KG1 (cell line): ENCODE results near the gene SLC23A1.
"Not testable (repeated sequence)": the region's sequence is repeated elsewhere in the genome, so short reads cannot be mapped to it uniquely, and the experiment has no call there.

ENCODE experiments used
- DNase-seq: peaks from one replicate; lab custom pipeline; 2025; lab: John Stamatoyannopoulos, UW

The SLC23A1 gene

DNA sequence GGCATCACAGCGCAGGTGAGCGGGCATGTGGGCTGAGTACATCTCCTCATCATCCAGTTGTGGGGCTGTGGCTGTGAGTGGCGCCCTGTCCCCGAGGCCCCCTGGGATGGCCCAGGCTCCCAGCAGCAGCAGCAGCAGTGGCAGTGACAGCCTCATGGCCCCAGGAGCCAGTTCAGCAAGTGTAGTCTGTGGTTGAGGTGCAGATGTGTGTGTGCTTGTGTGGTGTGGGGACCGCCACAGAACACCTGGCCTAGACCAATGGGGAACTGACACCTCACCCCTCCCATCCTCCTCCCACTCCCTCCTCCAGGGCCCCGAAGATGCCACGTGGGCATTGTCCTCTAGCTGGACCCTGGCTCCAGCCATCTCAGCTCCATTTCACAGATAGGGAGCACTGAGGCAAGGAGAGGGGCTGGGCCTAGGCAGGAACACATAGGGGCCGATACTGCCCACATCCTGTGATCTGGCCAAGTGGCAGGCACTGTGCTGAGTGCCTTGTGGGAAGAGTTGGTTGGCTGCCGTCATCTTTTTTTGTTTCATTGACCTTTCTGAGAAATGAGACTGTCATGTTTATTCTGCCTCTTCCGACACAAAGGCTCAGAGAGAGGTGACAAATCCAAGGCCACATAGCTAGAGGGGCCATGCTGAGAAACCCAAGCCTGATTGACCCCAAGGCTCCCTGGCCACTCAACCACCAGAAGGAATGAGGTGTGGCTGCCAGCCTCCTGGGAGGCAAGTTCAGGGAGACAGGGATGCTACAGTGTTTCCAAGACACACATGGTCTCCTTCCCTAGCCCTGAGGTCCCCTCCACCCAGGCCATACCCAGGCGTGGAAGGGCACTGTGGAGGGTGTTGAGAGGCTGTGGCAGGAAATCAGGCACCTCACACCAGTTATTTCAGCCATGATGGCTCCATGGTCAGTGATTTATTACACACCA, 6.9 kb upstream of the SLC23A1 start, which contains the start of gene MZB1:
TSS of gene MZB1 (minus strand) at position 213 of the 938 bp plus-strand sequence. CDS start at position 156, 57 bp downstream.
- no peak for DNase-seq

DNA sequence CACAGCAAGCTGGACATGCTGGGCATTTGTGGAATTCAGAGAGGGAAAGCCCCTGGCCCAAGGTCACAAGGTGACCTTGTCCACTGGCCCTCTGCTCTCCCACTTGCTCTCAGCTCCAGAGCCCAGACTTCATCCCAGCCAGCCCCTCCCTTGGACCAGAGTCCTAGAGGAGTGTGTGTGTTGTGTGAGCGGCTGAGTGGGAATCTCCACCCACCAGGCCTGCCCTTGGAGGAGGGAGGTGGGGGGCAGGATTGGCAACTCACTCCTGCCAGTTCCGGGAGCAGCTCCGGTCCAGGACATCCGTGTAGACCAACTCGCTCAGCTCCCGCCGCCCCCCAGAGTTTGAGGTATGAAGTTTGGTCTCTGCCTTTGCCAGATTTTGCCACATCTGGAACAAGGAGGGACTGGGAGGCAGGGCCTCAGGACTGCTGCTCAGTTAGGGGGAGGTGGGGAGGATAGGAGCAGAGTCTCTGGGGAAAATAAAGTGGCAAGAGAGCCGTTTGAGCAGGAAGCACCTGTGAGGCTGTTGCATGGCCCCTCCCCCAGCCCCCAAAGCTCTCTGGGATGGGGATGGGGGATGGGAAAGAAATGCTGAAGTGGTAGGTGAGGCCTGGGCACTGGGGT, 5.2 kb upstream of the SLC23A1 start:
- DNase-seq = no peak

DNA sequence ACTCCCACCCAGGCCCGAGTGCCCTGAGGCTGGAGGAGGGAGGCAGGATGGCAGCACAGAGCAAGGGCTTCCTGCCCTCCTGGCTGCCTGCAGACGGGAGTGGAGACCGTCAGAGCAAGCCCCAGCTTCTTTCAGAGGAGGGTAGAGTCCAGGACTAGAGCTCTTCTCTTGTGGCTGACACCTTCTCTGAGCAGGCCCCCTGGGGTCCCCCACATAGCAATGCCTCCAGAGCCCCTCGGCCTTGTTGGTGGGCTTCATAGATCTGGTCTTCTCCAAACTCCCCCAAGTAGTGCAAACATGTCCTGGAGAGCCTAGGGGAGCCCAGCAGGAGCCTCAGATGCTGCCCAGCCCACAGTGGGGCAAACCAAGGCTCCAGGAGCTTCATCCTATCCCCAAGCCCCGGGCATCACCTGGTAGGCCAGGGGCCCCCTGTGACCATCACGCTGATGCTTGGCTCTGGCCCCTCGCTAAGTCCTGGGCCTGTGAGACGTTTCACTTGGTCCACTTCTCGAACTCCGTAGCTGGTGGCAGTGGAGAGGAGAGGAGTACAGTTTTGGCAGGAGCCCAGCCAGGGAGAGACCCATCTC, 4.6 kb upstream of the SLC23A1 start:
- no peak for DNase-seq

- DNase-seq = not testable (repeated sequence)
Measured at GRCh38 chr5:139386956-139387355, 3.9 kb upstream of the SLC23A1 start.

DNA sequence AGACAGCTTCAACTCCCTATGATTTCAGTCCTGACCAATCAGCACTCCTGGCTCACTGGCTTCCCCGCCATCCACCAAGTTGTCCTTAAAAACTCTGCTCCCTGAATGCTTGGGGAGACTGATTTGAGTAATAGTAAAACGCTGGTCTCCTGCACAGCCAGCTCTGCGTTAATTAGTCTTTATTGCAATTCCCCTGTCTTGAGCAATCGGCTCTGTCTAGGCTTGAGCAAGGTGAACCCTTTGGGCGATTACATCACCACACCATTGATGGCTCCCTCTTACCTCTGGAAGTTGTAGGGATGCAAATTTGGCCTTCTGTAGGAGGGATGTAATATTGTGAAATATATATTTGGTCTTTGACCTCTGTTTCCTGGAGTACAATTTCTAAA, 2.9 kb upstream of the SLC23A1 start:
- DNase-seq = no peak

- DNase-seq = no peak
Measured at GRCh38 chr5:139385061-139386049, 2.3 kb upstream of the SLC23A1 start.

- no peak for DNase-seq
Measured at GRCh38 chr5:139384591-139385051, 1.5 kb upstream of the SLC23A1 start.

- DNase-seq = no peak
Measured at GRCh38 chr5:139383993-139384590, 995 bp upstream of the SLC23A1 start.

- no peak for DNase-seq
Measured at GRCh38 chr5:139382807-139383206, 290 bp downstream of the SLC23A1 start.

DNA sequence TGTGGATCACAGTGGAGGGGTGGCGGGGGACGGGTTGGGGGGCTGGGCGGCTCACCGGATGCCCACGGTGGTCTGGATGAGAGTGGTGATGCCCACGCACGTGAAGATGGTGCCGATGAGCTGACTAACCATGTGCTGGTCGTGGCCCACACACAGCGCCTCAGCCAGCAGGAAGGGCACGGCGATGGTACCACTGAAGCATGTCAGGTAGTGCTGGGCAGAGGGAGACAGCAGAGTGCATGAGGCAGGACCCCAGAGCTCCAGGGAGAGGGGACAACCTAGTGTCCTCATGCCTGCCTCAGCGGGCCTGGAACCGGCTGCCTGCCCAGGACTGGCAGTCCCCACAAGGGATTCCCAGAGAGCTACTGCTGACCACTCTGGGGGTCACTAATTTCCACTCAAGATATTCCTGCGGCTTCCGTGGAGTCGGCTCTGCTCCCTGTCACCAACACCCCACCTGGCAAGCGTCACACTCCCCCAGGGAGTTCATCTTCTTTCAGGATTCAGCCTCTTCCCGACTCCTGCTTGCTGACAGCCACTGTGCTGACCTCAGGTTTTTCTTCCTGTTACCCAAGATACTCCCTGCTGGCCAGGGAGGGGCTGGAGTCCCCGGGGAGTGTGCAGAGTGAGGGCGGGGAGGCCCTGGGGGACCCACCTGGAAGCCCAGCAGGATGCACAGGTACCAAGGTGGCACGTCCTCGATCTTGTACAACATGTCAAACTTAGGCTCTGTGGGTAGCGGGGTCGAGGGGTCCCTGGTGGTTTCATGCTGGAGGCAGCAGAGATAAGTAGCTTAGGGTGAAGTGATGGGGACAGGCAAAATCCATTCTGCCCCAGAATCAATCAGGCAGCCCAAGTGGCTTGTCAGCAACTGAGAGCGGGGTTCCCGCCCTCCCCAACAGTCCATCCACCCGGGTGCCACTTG, 998 bp downstream of the SLC23A1 start:
- no peak for DNase-seq

GRCh38 chr5:139379626-139380449, 3.3 kb downstream of the SLC23A1 start:
- DNase-seq = no peak

GRCh38 chr5:139378941-139379361, 4.1 kb downstream of the SLC23A1 start:
- DNase-seq = no peak

DNA sequence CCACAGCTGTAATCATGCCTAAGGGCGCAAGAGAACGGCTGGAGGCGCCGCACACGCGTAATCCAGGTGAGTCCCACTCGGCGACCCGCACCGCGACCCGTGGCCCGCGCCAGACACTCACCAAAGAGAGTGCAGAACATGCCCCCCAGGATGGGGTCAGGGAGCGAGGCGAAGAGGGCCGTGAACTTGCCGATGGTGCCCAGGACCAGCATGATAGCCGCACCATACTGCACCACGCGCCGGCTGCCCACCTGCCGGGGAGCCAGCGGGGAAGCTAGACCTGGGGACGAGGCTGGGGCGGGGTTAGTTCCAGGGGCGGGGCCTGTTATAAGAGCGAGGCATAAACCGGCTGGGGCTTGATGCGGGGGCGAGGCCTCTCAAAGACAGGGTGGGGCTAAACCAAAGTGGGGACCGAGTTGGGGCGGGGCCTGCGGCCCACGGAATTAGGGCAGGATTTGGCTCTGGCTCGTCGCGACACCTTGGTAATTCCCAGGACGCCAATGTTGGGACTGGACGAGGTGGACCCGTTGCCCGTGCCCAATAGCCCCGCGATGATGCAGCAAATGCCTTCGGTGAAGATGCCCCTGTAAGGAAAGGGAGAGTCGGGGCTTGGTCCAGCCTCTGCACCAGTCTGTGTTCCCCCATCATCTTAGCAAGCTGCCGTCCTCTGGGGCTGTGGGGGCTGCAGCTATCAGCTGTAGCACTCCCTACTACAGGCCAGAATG, 4.8 kb downstream of the SLC23A1 start:
- DNase-seq = no peak

DNA sequence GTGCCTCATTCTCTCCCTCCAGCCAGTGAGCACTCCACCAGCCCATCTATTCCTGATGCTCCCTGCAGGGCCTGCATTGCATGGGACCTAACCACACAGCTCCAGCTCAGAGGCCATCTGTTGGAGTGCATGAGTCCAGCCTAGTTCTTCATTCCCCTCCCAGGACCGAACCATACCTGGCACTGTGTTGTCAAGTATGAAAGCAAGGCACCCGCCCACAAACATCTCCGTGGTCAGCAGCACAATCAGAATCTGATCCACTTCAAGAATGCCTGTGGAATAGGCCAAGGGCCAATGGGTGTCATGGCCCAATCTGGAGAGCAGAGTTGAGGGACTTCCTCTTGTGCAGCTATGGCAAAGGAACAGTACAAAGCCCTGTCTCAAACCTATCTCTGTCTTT, 5.9 kb downstream of the SLC23A1 start:
- DNase-seq = no peak

DNA sequence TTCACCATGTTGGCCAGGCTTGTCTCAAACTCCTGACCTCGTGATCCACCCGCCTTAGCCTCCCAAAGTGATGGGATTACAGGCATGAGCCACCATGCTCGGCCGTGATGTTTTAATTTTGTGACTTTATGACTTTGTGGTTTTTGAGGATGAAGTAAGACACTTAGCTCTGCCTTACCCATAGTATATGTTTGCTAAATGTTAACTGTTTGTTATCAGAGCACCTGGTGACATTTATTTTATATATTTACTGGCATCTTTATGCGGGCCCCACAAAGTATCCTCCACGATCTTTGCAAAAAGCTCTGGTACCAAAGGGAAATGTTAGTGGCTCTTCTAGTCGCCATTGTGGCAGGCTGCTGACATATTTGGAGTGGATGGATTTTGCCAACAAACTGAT, 6.7 kb downstream of the SLC23A1 start:
- no peak for DNase-seq

- DNase-seq = no peak
Measured at GRCh38 chr5:139374909-139375308, 8.2 kb downstream of the SLC23A1 start.

DNA sequence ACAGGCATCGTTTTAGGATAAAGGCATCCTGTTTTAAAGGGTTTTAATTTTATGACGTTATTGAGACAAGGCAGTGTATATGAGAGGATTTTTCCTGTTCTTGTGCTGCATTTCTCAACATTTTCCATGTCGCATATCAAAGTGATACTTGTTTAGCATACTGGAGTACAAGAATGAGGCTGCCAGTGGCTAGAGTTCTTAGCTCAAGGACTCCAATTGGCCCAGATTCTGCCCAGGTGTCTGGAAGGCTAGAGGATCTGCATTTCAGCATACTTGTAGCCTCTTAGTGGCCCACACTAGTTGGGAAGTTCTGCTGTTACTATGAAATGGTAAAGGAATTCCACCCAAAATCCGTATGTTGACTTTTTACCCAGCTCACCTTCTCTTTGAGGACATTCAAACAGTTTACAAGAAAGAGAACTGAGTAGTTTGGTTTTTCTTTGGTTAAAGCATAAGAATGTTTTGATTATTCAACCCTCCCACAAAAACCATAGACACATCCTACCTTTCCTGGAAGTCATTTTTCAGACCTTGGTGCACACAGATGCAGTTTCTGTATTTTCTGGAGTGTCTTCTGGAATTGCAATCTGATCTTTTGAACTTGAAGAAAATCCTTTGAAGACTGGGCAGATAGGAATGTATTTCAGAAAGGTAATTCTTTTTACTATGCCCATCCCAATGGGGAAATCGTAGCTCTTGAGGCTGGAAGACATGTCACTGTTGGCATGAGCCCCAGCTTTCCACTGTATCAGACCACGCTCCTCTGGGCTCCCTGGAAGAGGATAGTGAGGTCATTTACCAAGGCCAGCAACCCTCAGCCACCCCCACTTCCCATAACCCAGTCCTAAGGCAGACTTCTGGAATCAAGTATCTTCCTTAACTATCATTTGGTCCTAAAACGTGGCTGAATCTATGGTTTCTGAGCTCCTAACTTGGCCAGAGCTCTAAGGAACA, 11.3 kb downstream of the SLC23A1 start:
- no peak for DNase-seq
